Epithelial cell of proximal tubule (primary cell): ENCODE data around the gene ALDH5A1. TPM values are rescaled to one million over a fixed set of nuclear protein-coding genes. Genes with fewer than 3 reads are reported as not detected.

Experiments
- DNase-seq: peaks from one replicate; pipeline ENCODE4 v3.0.0-alpha.2; 2011; ENCODE audit warnings: low read depth
- H3K4me3 ChIP-seq: 2 replicates; pipeline ENCODE4 v1.5.1; 2011; ENCODE audit warnings: low read depth, mild to moderate bottlenecking, low read length
- CTCF ChIP-seq: conservative IDR thresholded peaks from 2 replicates; pipeline ENCODE4 v1.5.1; 2012; ENCODE audit warnings: low read depth, mild to moderate bottlenecking, low read length
- total RNA-seq: library from RNA; depleted of rRNA; stranded (reverse); fragments of >200 nt; gene quantifications from 2 replicates; pipeline ENCODE4 v1.2.3, GENCODE V29; 2015

The ALDH5A1 gene
- total RNA-seq, 1 donor from 2014 or later = 4.6 TPM

- no peak for TF ChIP-seq CTCF
- peak overlapping the region; percentile 5 for H3K4me3 ChIP-seq
- peak; percentile 94 for DNase-seq
Measured at GRCh38 chr6:24522228-24523176, 27.7 kb downstream of the ALDH5A1 start.

GRCh38 chr6:24524329-24524728, 29.6 kb downstream of the ALDH5A1 start:
- no peak for TF ChIP-seq CTCF
- H3K4me3 ChIP-seq = no peak overlapping the region
- no peak for DNase-seq

GRCh38 chr6:24524805-24525204, 30.0 kb downstream of the ALDH5A1 start:
- H3K4me3 ChIP-seq = no peak overlapping the region
- peak; percentile 25 for DNase-seq
- TF ChIP-seq CTCF = peak; percentile 79

- TF ChIP-seq CTCF = no peak
- DNase-seq = no peak
Measured at GRCh38 chr6:24529985-24530384, 35.2 kb downstream of the ALDH5A1 start.

GRCh38 chr6:24534329-24534728, 39.6 kb downstream of the ALDH5A1 start:
- H3K4me3 ChIP-seq = no peak overlapping the region
- no peak for TF ChIP-seq CTCF
- no peak for DNase-seq

More at GRCh38 chr6:24529985-24530384, 35.2 kb downstream of the ALDH5A1 start:
- no peak overlapping the region for H3K4me3 ChIP-seq

GRCh38 chr6:24535210-24535609, 40.4 kb downstream of the ALDH5A1 start:
- no peak overlapping the region for H3K4me3 ChIP-seq
- no peak for DNase-seq
- no peak for TF ChIP-seq CTCF
